ENCODE data around the gene MYO7A. TPM values are rescaled to one million over a fixed set of nuclear protein-coding genes. Genes with fewer than 3 reads are reported as not detected.

MYO7A gene
- total and polyA plus RNA-seq, 2 experiments from 2014 or later = 1.8 to 5.4 TPM

DNA sequence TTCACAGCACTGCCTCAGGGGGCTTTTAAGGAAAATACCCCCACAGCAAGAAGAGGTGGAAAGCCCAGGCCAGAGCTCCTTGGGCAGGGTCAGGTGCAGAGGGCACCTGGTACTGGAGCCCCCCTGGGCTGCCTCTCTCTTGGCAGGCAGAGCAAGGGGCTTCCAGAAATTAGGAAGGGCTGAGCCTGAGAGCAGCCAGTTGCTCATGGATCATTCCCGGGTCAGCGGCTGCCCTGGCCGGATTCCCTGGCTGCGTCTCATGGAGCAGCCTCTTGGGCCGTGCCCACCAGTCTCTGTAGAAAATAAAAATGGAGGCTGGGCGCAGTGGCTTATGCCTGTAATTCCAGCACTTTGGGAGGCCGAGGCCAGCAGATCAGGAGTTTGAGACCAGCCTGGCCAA is 35.7 kb upstream of the MYO7A start (continued):
- TF ChIP-seq, protein P1, sequence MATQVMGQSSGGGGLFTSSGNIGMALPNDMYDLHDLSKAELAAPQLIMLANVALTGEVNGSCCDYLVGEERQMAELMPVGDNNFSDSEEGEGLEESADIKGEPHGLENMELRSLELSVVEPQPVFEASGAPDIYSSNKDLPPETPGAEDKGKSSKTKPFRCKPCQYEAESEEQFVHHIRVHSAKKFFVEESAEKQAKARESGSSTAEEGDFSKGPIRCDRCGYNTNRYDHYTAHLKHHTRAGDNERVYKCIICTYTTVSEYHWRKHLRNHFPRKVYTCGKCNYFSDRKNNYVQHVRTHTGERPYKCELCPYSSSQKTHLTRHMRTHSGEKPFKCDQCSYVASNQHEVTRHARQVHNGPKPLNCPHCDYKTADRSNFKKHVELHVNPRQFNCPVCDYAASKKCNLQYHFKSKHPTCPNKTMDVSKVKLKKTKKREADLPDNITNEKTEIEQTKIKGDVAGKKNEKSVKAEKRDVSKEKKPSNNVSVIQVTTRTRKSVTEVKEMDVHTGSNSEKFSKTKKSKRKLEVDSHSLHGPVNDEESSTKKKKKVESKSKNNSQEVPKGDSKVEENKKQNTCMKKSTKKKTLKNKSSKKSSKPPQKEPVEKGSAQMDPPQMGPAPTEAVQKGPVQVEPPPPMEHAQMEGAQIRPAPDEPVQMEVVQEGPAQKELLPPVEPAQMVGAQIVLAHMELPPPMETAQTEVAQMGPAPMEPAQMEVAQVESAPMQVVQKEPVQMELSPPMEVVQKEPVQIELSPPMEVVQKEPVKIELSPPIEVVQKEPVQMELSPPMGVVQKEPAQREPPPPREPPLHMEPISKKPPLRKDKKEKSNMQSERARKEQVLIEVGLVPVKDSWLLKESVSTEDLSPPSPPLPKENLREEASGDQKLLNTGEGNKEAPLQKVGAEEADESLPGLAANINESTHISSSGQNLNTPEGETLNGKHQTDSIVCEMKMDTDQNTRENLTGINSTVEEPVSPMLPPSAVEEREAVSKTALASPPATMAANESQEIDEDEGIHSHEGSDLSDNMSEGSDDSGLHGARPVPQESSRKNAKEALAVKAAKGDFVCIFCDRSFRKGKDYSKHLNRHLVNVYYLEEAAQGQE (IDR thresholded peaks at IDR 0.05; ENCODE audit: unreplicated experiment) = no peak
- TF ChIP-seq NANOG (IDR thresholded peaks at IDR 0.05; ENCODE audit: borderline replicate concordance) (no peak), JUNB (IDR thresholded peaks at IDR 0.05; ENCODE audit: unreplicated experiment) (no peak)

DNA sequence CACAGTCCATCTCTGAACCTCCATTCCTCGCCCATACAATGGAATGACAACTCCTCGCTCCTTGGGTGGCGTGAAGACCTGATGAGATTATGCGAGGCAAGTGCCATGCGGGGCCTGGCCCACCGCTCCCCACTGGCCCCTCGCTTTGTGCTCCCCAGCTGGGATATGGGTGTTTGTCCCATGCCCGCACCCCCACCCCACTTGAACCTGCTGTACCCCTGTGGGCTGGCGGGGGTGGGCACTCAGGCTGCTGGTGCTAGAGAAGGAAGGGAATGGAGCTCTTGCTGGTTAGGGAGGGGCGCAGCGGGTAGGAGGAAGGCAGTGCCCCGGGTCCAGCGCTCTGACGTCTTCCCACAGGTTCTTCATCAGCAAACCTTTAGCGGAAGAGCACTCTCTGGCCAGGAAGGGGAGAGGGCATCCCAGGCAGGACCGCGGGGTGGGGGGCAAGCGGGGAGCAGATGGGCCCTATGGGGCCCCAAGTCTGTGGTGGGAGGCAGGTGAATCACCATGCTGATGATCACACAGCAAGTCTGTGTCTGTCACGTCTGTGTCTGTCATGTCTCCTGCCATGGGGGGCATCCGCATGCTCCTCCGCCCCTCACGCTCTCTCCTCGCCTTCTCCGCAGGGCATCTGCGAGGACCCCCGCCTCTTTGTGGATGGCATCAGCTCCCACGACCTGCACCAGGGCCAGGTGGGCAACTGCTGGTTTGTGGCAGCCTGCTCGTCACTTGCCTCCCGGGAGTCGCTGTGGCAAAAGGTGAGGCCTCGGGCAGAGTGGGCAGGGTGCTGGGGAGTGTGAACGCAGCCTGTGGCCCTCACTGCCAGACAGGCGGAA is 34.8 kb upstream of the MYO7A start:
- Histone ChIP-seq H3K27me3 (ENCODE audit: insufficient read depth) (no peaks in the 10 kb centered on the region), H3K4me3 (no peak overlapping the region), H3K36me3 (ENCODE audit: insufficient read depth) (no peaks in the 10 kb centered on the region), H3K4me2 (no peak overlapping the region), H3K4me1 (ENCODE audit: insufficient read depth) (no peaks in the 10 kb centered on the region; the same call in 1 of the 2 replicates), H3K27ac (ENCODE audit: low read depth) (no peak overlapping the region), H2AFZ (no peak overlapping the region), H4K20me1 (replicated peaks; ENCODE audit: insufficient read depth) (no peaks in the 10 kb centered on the region; the same call in 1 of the 2 replicates), H3K9me2 (ENCODE audit: insufficient read depth) (no peaks in the 10 kb centered on the region), H3F3A (replicated peaks; ENCODE audit: low read depth) (no peaks in the 10 kb centered on the region), H3K79me2 (replicated peaks; ENCODE audit: insufficient read depth) (no peaks in the 10 kb centered on the region)
- peaks cover 5% of the 10 kb centered on the region; the same call in 1 of the 3 replicates for H3K9me3 Mint-ChIP-seq
- peaks cover 3% of the 10 kb centered on the region; the same call in 1 of the 3 replicates for H3K36me3 Mint-ChIP-seq (ENCODE audit: low read depth)
- no peak for DNase-seq (ENCODE audit: low spot score)
- H3K27me3 Mint-ChIP-seq (ENCODE audit: insufficient read depth, low read depth, poor library complexity) = peaks cover 7% of the 10 kb centered on the region
- ATAC-seq = no peak
- H3K4me3 Mint-ChIP-seq = no peak overlapping the region
- no peak overlapping the region; the same call in 1 of the 2 replicates for H3K27ac Mint-ChIP-seq
- peaks cover 11% of the 10 kb centered on the region for H3K4me1 Mint-ChIP-seq
- TF ChIP-seq, protein P2, sequence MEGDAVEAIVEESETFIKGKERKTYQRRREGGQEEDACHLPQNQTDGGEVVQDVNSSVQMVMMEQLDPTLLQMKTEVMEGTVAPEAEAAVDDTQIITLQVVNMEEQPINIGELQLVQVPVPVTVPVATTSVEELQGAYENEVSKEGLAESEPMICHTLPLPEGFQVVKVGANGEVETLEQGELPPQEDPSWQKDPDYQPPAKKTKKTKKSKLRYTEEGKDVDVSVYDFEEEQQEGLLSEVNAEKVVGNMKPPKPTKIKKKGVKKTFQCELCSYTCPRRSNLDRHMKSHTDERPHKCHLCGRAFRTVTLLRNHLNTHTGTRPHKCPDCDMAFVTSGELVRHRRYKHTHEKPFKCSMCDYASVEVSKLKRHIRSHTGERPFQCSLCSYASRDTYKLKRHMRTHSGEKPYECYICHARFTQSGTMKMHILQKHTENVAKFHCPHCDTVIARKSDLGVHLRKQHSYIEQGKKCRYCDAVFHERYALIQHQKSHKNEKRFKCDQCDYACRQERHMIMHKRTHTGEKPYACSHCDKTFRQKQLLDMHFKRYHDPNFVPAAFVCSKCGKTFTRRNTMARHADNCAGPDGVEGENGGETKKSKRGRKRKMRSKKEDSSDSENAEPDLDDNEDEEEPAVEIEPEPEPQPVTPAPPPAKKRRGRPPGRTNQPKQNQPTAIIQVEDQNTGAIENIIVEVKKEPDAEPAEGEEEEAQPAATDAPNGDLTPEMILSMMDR (conservative IDR thresholded peaks at IDR 0.05; ENCODE audit: low read depth in 2 of 2) = no peak
- TF ChIP-seq EZH2 (IDR thresholded peaks at IDR 0.05; ENCODE audit: low read depth, unreplicated experiment) = no peak
- TF ChIP-seq, protein P1 (IDR thresholded peaks at IDR 0.05; ENCODE audit: unreplicated experiment) = no peak
- no peak for TF ChIP-seq ZNF114 (CRISPR knock-in tag; IDR thresholded peaks at IDR 0.05)
- TF ChIP-seq NANOG (IDR thresholded peaks at IDR 0.05; ENCODE audit: borderline replicate concordance) = no peak
- no peak for TF ChIP-seq STAT1 (IDR thresholded peaks at IDR 0.05; ENCODE audit: unreplicated experiment)
- no peak for TF ChIP-seq JUNB (IDR thresholded peaks at IDR 0.05; ENCODE audit: unreplicated experiment)
- TF ChIP-seq, protein P3, sequence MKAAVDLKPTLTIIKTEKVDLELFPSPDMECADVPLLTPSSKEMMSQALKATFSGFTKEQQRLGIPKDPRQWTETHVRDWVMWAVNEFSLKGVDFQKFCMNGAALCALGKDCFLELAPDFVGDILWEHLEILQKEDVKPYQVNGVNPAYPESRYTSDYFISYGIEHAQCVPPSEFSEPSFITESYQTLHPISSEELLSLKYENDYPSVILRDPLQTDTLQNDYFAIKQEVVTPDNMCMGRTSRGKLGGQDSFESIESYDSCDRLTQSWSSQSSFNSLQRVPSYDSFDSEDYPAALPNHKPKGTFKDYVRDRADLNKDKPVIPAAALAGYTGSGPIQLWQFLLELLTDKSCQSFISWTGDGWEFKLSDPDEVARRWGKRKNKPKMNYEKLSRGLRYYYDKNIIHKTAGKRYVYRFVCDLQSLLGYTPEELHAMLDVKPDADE (IDR thresholded peaks at IDR 0.05) = no peak
- no peak for TF ChIP-seq EZH2phosphoT487 (IDR thresholded peaks at IDR 0.05; ENCODE audit: unreplicated experiment)
- TF ChIP-seq ZNF331 (CRISPR knock-in tag; IDR thresholded peaks at IDR 0.05; ENCODE audit: low read depth) = no peak
- no peak for TF ChIP-seq POLR2AphosphoS5 (IDR thresholded peaks at IDR 0.05; ENCODE audit: low read depth)
